Measurements from ENCODE around the gene TUBGCP6. TPM values are rescaled to one million over a fixed set of nuclear protein-coding genes. Genes with fewer than 3 reads are reported as not detected.
"Not testable (repeated sequence)": the region's sequence is repeated elsewhere in the genome, so short reads cannot be mapped to it uniquely, and the experiment has no call there.

The TUBGCP6 gene
- total RNA-seq, 1 donor from 2014 or later: 45.4 TPM

GRCh38 chr22:50170453-50171318, 74.1 kb downstream of the TUBGCP6 start, which contains the start of gene PANX2:
Gene PANX2 (plus strand): TSS chr22:50170731. CDS start chr22:50170731, 0 bp downstream.
- intact Hi-C loops (cut with DNase I): loop anchor here (5.0 kb wide), 1 partner anchor 958 kb away; no protein-coding TSS in a partner anchor
- DNase-seq (ENCODE audit: extremely low spot score in 2 of 2): no peak
- Histone ChIP-seq H3K9me3 (no peaks in the 10 kb centered on the region), H3K27me3 (no peaks in the 10 kb centered on the region), H3K4me1 (peaks cover 18% of the 10 kb centered on the region), H3K36me3 (no peaks in the 10 kb centered on the region), H3K4me3 (peak within 1 kb of the TSS; percentile 47 to 71), H3K27ac (peak within 1 kb of the TSS; percentile 27)
- TF ChIP-seq POLR2AphosphoS5 (IDR thresholded peaks at IDR 0.05; ENCODE audit: insufficient read depth in 1 of 2, low read depth in 1 of 2) (no peak), CTCF (IDR thresholded peaks at IDR 0.05) (no peak), POLR2A (IDR thresholded peaks at IDR 0.05) (no peak)

DNA sequence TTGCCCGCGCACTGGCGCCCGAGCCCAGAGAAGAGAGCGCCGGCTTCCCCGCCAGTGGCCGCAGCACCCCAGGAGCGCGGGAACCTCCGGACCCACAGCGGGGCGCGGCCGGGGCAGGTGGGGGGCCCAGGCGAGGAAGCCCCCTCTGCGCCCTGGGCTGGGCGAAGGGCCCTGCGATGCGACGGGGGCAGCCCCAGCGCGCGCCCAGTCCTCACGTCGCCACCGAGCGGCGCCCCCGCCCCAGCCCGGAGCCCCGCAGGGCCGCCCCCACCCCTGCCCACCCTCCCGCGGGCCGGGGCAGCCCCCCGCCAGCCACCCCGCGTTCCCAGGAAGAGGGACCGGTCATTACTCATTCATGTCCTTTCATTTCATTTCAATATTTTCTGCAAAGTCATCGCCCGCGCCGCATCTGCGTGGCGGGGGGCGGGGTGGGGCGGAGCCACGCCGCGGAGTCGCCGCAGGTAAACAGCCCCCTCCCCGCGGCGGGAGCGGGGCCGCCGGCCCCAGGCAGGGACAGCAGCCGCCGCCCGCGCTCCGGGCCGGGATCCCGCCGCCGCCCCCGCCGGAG, 75.0 kb downstream of the TUBGCP6 start:
- peak overlapping the region; percentile 47 to 71 for H3K4me3 ChIP-seq
- peaks cover 18% of the 10 kb centered on the region for H3K4me1 ChIP-seq
- no peaks in the 10 kb centered on the region for H3K9me3 ChIP-seq
- intact Hi-C loops (cut with DNase I): loop anchor here (5.0 kb wide), 1 partner anchor 958 kb away; no protein-coding TSS in a partner anchor
- no peak for DNase-seq (ENCODE audit: extremely low spot score in 2 of 2)
- peak overlapping the region; percentile 27 for H3K27ac ChIP-seq
- H3K36me3 ChIP-seq: no peaks in the 10 kb centered on the region
- TF ChIP-seq POLR2AphosphoS5 (IDR thresholded peaks at IDR 0.05; ENCODE audit: insufficient read depth in 1 of 2, low read depth in 1 of 2): no peak
- TF ChIP-seq POLR2A (IDR thresholded peaks at IDR 0.05): no peak
- no peak for TF ChIP-seq CTCF (IDR thresholded peaks at IDR 0.05)
- no peaks in the 10 kb centered on the region for H3K27me3 ChIP-seq

GRCh38 chr22:50169181-50169759, 75.6 kb downstream of the TUBGCP6 start:
- peak overlapping the region; percentile 27 for H3K27ac ChIP-seq
- TF ChIP-seq CTCF (IDR thresholded peaks at IDR 0.05) (no peak), POLR2AphosphoS5 (IDR thresholded peaks at IDR 0.05; ENCODE audit: insufficient read depth in 1 of 2, low read depth in 1 of 2) (no peak), POLR2A (IDR thresholded peaks at IDR 0.05) (no peak)

GRCh38 chr22:50168490-50169180, 76.2 kb downstream of the TUBGCP6 start:
- DNase-seq (ENCODE audit: extremely low spot score in 2 of 2); intact Hi-C loops (cut with DNase I); H3K27me3 ChIP-seq: not testable (repeated sequence)

More at GRCh38 chr22:50169181-50169759, 75.6 kb downstream of the TUBGCP6 start:
- Histone ChIP-seq H3K4me1 (peaks cover 18% of the 10 kb centered on the region), H3K27me3 (no peaks in the 10 kb centered on the region), H3K9me3 (no peaks in the 10 kb centered on the region), H3K36me3 (no peaks in the 10 kb centered on the region), H3K4me3 (peak overlapping the region; percentile 47 to 71)
- DNase-seq (ENCODE audit: extremely low spot score in 2 of 2): no peak
- intact Hi-C loops (cut with DNase I): no loop called here

More at GRCh38 chr22:50168490-50169180, 76.2 kb downstream of the TUBGCP6 start:
- peaks cover 18% of the 10 kb centered on the region for H3K4me1 ChIP-seq
- not testable (repeated sequence) for H3K27ac ChIP-seq, H3K36me3 ChIP-seq, H3K9me3 ChIP-seq, H3K4me3 ChIP-seq
